GM23338 (cell line): Measurements from ENCODE around the gene RALGPS1. TPM values are rescaled to one million over a fixed set of nuclear protein-coding genes. Genes with fewer than 3 reads are reported as not detected.

Source experiments
- ATAC-seq: fragments of 200-7000 bp; cut with Tn5 transposase; 3 replicates; pipeline ENCODE4 v1.9.1; 2020
- DNase-seq: peaks from one replicate; pipeline ENCODE4 v3.0.0-alpha.2; 2015; ENCODE audit warnings: low spot score
- H2AFZ ChIP-seq: fragments of 200-600 bp; sonication (generic); 2 replicates; pipeline ENCODE4 v1.8.0; 2016; ENCODE audit warnings: antibody characterized with exemption, mild to moderate bottlenecking, moderate library complexity
- H3F3A ChIP-seq: fragments of 200-600 bp; sonication (generic); replicated peaks from 2 replicates; pipeline ENCODE4 v1.8.0; 2017; ENCODE audit warnings: antibody characterized with exemption, mixed run types, low read depth
- H3K27ac ChIP-seq: fragments of 200-600 bp; sonication (generic); 2 replicates; pipeline ENCODE4 v1.6.1; 2016; ENCODE audit warnings: low read depth
- H3K27me3 ChIP-seq: fragments of 200-600 bp; sonication (generic); 2 replicates; pipeline ENCODE4 v1.8.0; 2016; ENCODE audit warnings: mild to moderate bottlenecking, mixed run types, moderate library complexity; ENCODE audit not compliant: insufficient read depth
- H3K36me3 ChIP-seq: fragments of 200-600 bp; sonication (generic); 2 replicates; pipeline ENCODE4 v1.8.0; 2016; ENCODE audit warnings: mild to moderate bottlenecking; ENCODE audit not compliant: insufficient read depth
- H3K4me1 ChIP-seq: fragments of 200-600 bp; sonication (generic); 2 replicates; pipeline ENCODE4 v1.8.0; 2016; ENCODE audit warnings: mild to moderate bottlenecking, moderate library complexity; ENCODE audit not compliant: insufficient read depth
- H3K4me2 ChIP-seq: fragments of 200-600 bp; sonication (generic); 2 replicates; pipeline ENCODE4 v1.7.1; 2017; ENCODE audit warnings: mixed run types
- H3K4me3 ChIP-seq: fragments of 200-600 bp; sonication (generic); 2 replicates; pipeline ENCODE4 v1.6.1; 2016; ENCODE audit warnings: mixed run types
- H3K79me2 ChIP-seq: fragments of 200-600 bp; sonication (generic); replicated peaks from 2 replicates; pipeline ENCODE4 v1.8.0; 2017; ENCODE audit warnings: mild to moderate bottlenecking; ENCODE audit not compliant: insufficient read depth
- H3K9me2 ChIP-seq: fragments of 200-600 bp; sonication (generic); 2 replicates; pipeline ENCODE4 v1.8.0; 2017; ENCODE audit not compliant: insufficient read depth
- H4K20me1 ChIP-seq: fragments of 200-600 bp; sonication (generic); replicated peaks from 2 replicates; pipeline ENCODE4 v1.8.0; 2017; ENCODE audit warnings: mild to moderate bottlenecking; ENCODE audit not compliant: insufficient read depth
- H3K27ac Mint-ChIP-seq: 2 replicates; pipeline ENCODE4 v1.8.0; 2020; ENCODE audit warnings: inconsistent platforms, mild to moderate bottlenecking, moderate library complexity, mixed read lengths
- H3K27me3 Mint-ChIP-seq: 3 replicates; pipeline ENCODE4 v1.8.0; 2022; ENCODE audit warnings: low read depth, mild to moderate bottlenecking, moderate library complexity, mixed read lengths, inconsistent platforms; ENCODE audit not compliant: insufficient read depth, poor library complexity
- H3K36me3 Mint-ChIP-seq: 3 replicates; pipeline ENCODE4 v1.8.0; 2021; ENCODE audit warnings: low read depth, mild to moderate bottlenecking, inconsistent platforms, moderate library complexity, mixed read lengths
- H3K4me1 Mint-ChIP-seq: 3 replicates; pipeline ENCODE4 v1.8.0; 2020; ENCODE audit warnings: mild to moderate bottlenecking, inconsistent platforms, mixed read lengths
- H3K4me3 Mint-ChIP-seq: 3 replicates; pipeline ENCODE4 v1.8.0; 2021; ENCODE audit warnings: moderate library complexity, mild to moderate bottlenecking, inconsistent platforms, mixed read lengths
- H3K9me3 Mint-ChIP-seq: 3 replicates; pipeline ENCODE4 v1.8.0; 2020; ENCODE audit warnings: moderate library complexity, mild to moderate bottlenecking, inconsistent platforms, mixed read lengths
- CREB1 ChIP-seq: fragments of 250-450 bp; sonication (Bioruptor Pico); IDR thresholded peaks from 2 replicates; pipeline ENCODE4 v1.5.0; 2020; ENCODE audit warnings: low read depth, mild to moderate bottlenecking, moderate library complexity
- CTCF ChIP-seq, 2 experiments: fragments of 200-600 bp in 1 of 2; sonication (generic) in 1 of 2; conservative IDR thresholded peaks; 2 replicates each; pipeline versions ENCODE4 v1.5.1 to v1.6.1; 2016 to 2017; ENCODE audit warnings: antibody characterized with exemption in 2 of 2, low read depth in 2 of 2, mild to moderate bottlenecking in 2 of 2, moderate library complexity in 1 of 2
- EZH2 ChIP-seq: fragments of 200-600 bp; sonication (generic); IDR thresholded peaks from one replicate; pipeline ENCODE4 v1.8.0; 2017; ENCODE audit warnings: antibody characterized with exemption, mild to moderate bottlenecking, low read depth; ENCODE audit not compliant: unreplicated experiment
- EZH2phosphoT487 ChIP-seq: fragments of 200-600 bp; sonication (generic); IDR thresholded peaks from one replicate; pipeline ENCODE4 v1.8.1; 2018; ENCODE audit warnings: antibody characterized with exemption; ENCODE audit not compliant: unreplicated experiment
- JUNB ChIP-seq: IDR thresholded peaks from one replicate; pipeline ENCODE4 v1.6.1; 2016; ENCODE audit warnings: antibody characterized with exemption; ENCODE audit not compliant: unreplicated experiment
- NANOG ChIP-seq: IDR thresholded peaks from 2 replicates; pipeline ENCODE4 v1.6.1; 2016; ENCODE audit warnings: antibody characterized with exemption, borderline replicate concordance
- POLR2AphosphoS5 ChIP-seq: IDR thresholded peaks from 2 replicates; pipeline ENCODE4 v1.6.1; 2016; ENCODE audit warnings: antibody characterized with exemption, low read depth
- REST ChIP-seq: IDR thresholded peaks from one replicate; pipeline ENCODE4 v1.6.1; 2018; ENCODE audit warnings: antibody characterized with exemption; ENCODE audit not compliant: unreplicated experiment
- STAT1 ChIP-seq: IDR thresholded peaks from one replicate; pipeline ENCODE4 v1.6.1; 2016; ENCODE audit warnings: antibody characterized with exemption; ENCODE audit not compliant: unreplicated experiment
- ZNF114 ChIP-seq: fragments of 250-450 bp; sonication (Bioruptor Pico); IDR thresholded peaks from 2 replicates; pipeline ENCODE4 v1.5.0; 2020; ENCODE audit warnings: mild to moderate bottlenecking, moderate library complexity
- ZNF331 ChIP-seq: fragments of 250-450 bp; sonication (Bioruptor Pico); IDR thresholded peaks from 2 replicates; pipeline ENCODE4 v1.5.0; 2020; ENCODE audit warnings: low read depth, mild to moderate bottlenecking, moderate library complexity
- polyA plus RNA-seq: library from polyadenylated mRNA; unstranded; fragments of >200 nt; fragmentation: Nextera tagmentation; extraction: Ambion mirVana; gene quantifications from 2 replicates; pipeline ENCODE4 v1.2.1, GENCODE V29; 2016
- total RNA-seq: library from RNA; depleted of rRNA; stranded (reverse); fragments of >200 nt; shearing (Covaris generic); gene quantifications from 2 replicates; pipeline ENCODE4 v1.2.3, GENCODE V29; 2014
- TF ChIP-seq, protein P1 (sequence below): fragments of 250-450 bp; sonication (Bioruptor Pico); IDR thresholded peaks from 2 replicates; pipeline ENCODE4 v1.5.0; 2020; ENCODE audit warnings: mild to moderate bottlenecking, moderate library complexity
- TF ChIP-seq, protein P2 (sequence below): IDR thresholded peaks from 2 replicates; pipeline ENCODE4 v1.6.1; 2016; ENCODE audit warnings: antibody characterized with exemption

The RALGPS1 gene
- total and polyA plus RNA-seq, 2 experiments from 2014 or later: 18.2 to 57.1 TPM

DNA sequence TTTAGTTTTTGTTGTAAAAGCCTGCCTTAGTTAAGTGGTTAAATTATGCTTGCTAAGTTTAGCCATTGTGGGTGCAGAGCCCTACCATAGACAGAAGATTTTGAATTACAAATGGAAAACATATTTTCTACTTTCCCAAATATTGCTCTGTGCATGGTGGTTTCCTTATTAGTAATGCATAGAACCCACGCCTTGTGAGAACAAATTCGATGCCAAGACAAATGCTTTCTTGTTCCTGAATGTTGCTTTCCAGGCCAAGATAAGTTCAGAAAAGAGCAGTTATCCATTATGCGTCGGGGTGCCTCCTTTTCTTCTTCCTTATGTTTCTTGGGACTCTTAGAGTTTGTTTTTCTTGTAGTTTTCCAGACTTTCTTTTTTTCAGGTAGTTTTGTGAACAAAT, 319.0 kb downstream of the RALGPS1 start:
- Histone ChIP-seq H3K27ac (no peak overlapping the region), H3K79me2 (no peaks in the 10 kb centered on the region), H3K36me3 (no peaks in the 10 kb centered on the region), H3K4me3 (no peak overlapping the region), H3K27me3 (no peaks in the 10 kb centered on the region), H2AFZ (no peak overlapping the region), H3F3A (no peaks in the 10 kb centered on the region; the same call in 1 of the 2 replicates), H3K4me1 (no peaks in the 10 kb centered on the region), H3K4me2 (no peak overlapping the region), H3K9me2 (no peaks in the 10 kb centered on the region), H4K20me1 (0 out of 2 replicates have a peak, but pooled peaks cover 4% of the 10 kb centered on the region)
- H3K4me3 Mint-ChIP-seq: no peak overlapping the region
- no peak for TF ChIP-seq NANOG
- TF ChIP-seq, protein P1, sequence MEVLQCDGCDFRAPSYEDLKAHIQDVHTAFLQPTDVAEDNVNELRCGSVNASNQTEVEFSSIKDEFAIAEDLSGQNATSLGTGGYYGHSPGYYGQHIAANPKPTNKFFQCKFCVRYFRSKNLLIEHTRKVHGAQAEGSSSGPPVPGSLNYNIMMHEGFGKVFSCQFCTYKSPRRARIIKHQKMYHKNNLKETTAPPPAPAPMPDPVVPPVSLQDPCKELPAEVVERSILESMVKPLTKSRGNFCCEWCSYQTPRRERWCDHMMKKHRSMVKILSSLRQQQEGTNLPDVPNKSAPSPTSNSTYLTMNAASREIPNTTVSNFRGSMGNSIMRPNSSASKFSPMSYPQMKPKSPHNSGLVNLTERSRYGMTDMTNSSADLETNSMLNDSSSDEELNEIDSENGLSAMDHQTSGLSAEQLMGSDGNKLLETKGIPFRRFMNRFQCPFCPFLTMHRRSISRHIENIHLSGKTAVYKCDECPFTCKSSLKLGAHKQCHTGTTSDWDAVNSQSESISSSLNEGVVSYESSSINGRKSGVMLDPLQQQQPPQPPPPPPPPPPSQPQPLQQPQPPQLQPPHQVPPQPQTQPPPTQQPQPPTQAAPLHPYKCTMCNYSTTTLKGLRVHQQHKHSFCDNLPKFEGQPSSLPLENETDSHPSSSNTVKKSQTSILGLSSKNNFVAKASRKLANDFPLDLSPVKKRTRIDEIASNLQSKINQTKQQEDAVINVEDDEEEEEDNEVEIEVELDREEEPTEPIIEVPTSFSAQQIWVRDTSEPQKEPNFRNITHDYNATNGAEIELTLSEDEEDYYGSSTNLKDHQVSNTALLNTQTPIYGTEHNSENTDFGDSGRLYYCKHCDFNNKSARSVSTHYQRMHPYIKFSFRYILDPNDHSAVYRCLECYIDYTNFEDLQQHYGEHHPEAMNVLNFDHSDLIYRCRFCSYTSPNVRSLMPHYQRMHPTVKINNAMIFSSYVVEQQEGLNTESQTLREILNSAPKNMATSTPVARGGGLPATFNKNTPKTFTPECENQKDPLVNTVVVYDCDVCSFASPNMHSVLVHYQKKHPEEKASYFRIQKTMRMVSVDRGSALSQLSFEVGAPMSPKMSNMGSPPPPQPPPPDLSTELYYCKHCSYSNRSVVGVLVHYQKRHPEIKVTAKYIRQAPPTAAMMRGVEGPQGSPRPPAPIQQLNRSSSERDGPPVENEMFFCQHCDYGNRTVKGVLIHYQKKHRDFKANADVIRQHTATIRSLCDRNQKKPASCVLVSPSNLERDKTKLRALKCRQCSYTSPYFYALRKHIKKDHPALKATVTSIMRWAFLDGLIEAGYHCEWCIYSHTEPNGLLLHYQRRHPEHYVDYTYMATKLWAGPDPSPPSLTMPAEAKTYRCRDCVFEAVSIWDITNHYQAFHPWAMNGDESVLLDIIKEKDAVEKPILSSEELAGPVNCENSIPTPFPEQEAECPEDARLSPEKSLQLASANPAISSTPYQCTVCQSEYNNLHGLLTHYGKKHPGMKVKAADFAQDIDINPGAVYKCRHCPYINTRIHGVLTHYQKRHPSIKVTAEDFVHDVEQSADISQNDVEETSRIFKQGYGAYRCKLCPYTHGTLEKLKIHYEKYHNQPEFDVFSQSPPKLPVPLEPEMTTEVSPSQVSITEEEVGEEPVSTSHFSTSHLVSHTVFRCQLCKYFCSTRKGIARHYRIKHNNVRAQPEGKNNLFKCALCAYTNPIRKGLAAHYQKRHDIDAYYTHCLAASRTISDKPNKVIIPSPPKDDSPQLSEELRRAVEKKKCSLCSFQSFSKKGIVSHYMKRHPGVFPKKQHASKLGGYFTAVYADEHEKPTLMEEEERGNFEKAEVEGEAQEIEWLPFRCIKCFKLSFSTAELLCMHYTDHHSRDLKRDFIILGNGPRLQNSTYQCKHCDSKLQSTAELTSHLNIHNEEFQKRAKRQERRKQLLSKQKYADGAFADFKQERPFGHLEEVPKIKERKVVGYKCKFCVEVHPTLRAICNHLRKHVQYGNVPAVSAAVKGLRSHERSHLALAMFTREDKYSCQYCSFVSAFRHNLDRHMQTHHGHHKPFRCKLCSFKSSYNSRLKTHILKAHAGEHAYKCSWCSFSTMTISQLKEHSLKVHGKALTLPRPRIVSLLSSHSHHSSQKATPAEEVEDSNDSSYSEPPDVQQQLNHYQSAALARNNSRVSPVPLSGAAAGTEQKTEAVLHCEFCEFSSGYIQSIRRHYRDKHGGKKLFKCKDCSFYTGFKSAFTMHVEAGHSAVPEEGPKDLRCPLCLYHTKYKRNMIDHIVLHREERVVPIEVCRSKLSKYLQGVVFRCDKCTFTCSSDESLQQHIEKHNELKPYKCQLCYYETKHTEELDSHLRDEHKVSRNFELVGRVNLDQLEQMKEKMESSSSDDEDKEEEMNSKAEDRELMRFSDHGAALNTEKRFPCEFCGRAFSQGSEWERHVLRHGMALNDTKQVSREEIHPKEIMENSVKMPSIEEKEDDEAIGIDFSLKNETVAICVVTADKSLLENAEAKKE (CRISPR knock-in tag): no peak
- no peak for TF ChIP-seq CTCF (conservative IDR thresholded peaks at IDR 0.05; ENCODE audit: low read depth in 2 of 2)
- no peak for TF ChIP-seq JUNB
- TF ChIP-seq, protein P2, sequence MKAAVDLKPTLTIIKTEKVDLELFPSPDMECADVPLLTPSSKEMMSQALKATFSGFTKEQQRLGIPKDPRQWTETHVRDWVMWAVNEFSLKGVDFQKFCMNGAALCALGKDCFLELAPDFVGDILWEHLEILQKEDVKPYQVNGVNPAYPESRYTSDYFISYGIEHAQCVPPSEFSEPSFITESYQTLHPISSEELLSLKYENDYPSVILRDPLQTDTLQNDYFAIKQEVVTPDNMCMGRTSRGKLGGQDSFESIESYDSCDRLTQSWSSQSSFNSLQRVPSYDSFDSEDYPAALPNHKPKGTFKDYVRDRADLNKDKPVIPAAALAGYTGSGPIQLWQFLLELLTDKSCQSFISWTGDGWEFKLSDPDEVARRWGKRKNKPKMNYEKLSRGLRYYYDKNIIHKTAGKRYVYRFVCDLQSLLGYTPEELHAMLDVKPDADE: no peak
- TF ChIP-seq POLR2AphosphoS5: no peak
- no peak for TF ChIP-seq STAT1
- TF ChIP-seq REST: no peak
- TF ChIP-seq EZH2phosphoT487: no peak
- no peak for TF ChIP-seq ZNF331 (CRISPR knock-in tag)
- TF ChIP-seq EZH2: no peak
- TF ChIP-seq ZNF114 (CRISPR knock-in tag): no peak
- TF ChIP-seq CREB1 (CRISPR knock-in tag): no peak
- no peaks in the 10 kb centered on the region for H3K27me3 Mint-ChIP-seq
- peaks cover 4% of the 10 kb centered on the region; the same call in 1 of the 3 replicates for H3K36me3 Mint-ChIP-seq
- H3K27ac Mint-ChIP-seq: no peak overlapping the region
- ATAC-seq (no peak), DNase-seq (no peak)
- H3K9me3 Mint-ChIP-seq: no peaks in the 10 kb centered on the region
- peaks cover 8% of the 10 kb centered on the region for H3K4me1 Mint-ChIP-seq
